Measurements from ENCODE around the gene MRPL22.

GRCh38 chr5:154949781-154950180 lies 8.9 kb downstream of the MRPL22 start:
- TF ChIP-seq TAF1 (IDR thresholded peaks at IDR 0.05; ENCODE audit: low read depth) (no peak), CEBPB (IDR thresholded peaks at IDR 0.05) (no peak)
